Skeletal muscle satellite cell (primary cell): ENCODE results near the gene PIAS1.

ENCODE experiments used
- H3K27me3 ChIP-seq: 2 replicates; pipeline ENCODE4 v1.7.0; 2013; ENCODE audit warnings: low read length; ENCODE audit not compliant: control insufficient read depth, insufficient read depth
- H3K36me3 ChIP-seq: 2 replicates; pipeline ENCODE4 v1.7.0; 2013; ENCODE audit warnings: mild to moderate bottlenecking, control low read depth, low read length; ENCODE audit not compliant: insufficient read depth
- H3K4me1 ChIP-seq: 2 replicates; pipeline ENCODE4 v1.7.0; 2013; ENCODE audit warnings: low read length; ENCODE audit not compliant: control insufficient read depth, insufficient read depth
- H3K4me2 ChIP-seq: 2 replicates; pipeline ENCODE4 v1.7.0; 2013; ENCODE audit warnings: mild to moderate bottlenecking, low read length
- H3K4me3 ChIP-seq: 2 replicates; pipeline ENCODE4 v1.7.0; 2013; ENCODE audit warnings: low read length
- H3K9ac ChIP-seq: 2 replicates; pipeline ENCODE4 v1.7.0; 2013; ENCODE audit warnings: mild to moderate bottlenecking, low read depth, low read length, moderate library complexity
- H3K9me3 ChIP-seq: replicated peaks from 2 replicates; pipeline ENCODE4 v1.7.0; 2013; ENCODE audit warnings: mild to moderate bottlenecking, control low read depth, low read length

Gene PIAS1

GRCh38 chr15:68130851-68131250, 76.7 kb downstream of the PIAS1 start:
- Histone ChIP-seq H3K9me3 (no peaks in the 10 kb centered on the region), H3K4me2 (no peak overlapping the region), H3K36me3 (no peaks in the 10 kb centered on the region), H3K27me3 (no peaks in the 10 kb centered on the region), H3K4me1 (no peaks in the 10 kb centered on the region), H3K9ac (no peak overlapping the region), H3K4me3 (no peak overlapping the region)

GRCh38 chr15:68137096-68137495, 83.0 kb downstream of the PIAS1 start:
- Histone ChIP-seq H3K4me2 (no peak overlapping the region), H3K9ac (no peak overlapping the region), H3K27me3 (no peaks in the 10 kb centered on the region), H3K4me3 (no peak overlapping the region), H3K9me3 (no peaks in the 10 kb centered on the region), H3K36me3 (no peaks in the 10 kb centered on the region), H3K4me1 (peaks cover 11% of the 10 kb centered on the region)

DNA sequence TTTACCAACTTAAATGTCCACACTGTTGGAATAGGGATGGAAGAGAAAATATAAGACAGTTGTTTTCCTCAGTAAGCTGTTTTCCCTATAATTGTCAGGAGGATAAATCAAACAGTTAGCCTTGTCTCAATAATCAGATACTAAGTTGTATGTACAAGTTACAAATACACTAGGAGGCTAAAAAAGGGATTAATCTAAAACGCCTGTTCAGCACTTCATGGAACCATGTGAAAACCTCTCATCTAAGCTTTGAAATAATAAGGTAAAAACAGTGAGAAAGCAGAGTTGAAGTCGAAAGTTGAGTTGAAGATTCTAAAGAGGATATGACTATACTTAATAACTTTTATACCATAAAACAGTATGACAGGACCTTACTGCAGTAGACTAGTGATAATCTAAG, 89.0 kb downstream of the PIAS1 start:
- peaks cover 12% of the 10 kb centered on the region for H3K4me1 ChIP-seq
- no peak overlapping the region for H3K4me3 ChIP-seq
- H3K9ac ChIP-seq, result no peak overlapping the region
- H3K27me3 ChIP-seq, result no peaks in the 10 kb centered on the region
- H3K36me3 ChIP-seq, result peaks cover 13% of the 10 kb centered on the region
- no peak overlapping the region for H3K4me2 ChIP-seq
- H3K9me3 ChIP-seq, result no peaks in the 10 kb centered on the region

- no peak overlapping the region for H3K9ac ChIP-seq
- peaks cover 12% of the 10 kb centered on the region for H3K4me1 ChIP-seq
- H3K4me3 ChIP-seq, result no peak overlapping the region
- peaks cover 13% of the 10 kb centered on the region for H3K36me3 ChIP-seq
- H3K4me2 ChIP-seq, result no peak overlapping the region
- no peaks in the 10 kb centered on the region for H3K9me3 ChIP-seq
- no peaks in the 10 kb centered on the region for H3K27me3 ChIP-seq
These were observed 89.7 kb downstream of the PIAS1 start for GRCh38 chr15:68143785-68144184.

DNA sequence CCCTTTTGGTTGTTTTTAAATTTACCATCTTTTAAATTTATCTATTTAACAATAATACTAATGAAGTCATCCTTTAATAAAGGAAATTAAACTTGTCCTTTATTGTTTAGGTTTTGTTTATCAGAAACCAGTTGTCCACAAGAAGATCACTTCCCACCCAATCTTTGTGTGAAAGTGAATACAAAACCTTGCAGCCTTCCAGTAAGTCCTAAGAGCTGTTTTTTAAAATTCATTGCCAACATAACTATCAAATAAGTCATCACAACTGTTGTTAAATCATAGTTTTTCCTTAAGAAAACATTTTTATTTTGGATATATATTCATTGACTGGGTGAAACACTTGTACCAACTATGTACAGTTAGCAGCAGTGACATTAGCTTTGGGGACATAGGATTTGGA, 91.6 kb downstream of the PIAS1 start:
- H3K36me3 ChIP-seq, result peaks cover 13% of the 10 kb centered on the region
- no peak overlapping the region for H3K9ac ChIP-seq
- H3K4me2 ChIP-seq, result no peak overlapping the region
- H3K4me3 ChIP-seq, result no peak overlapping the region
- peaks cover 15% of the 10 kb centered on the region for H3K4me1 ChIP-seq
- H3K9me3 ChIP-seq, result no peaks in the 10 kb centered on the region
- H3K27me3 ChIP-seq, result no peaks in the 10 kb centered on the region

GRCh38 chr15:68148039-68148438, 93.9 kb downstream of the PIAS1 start:
- H3K4me3 ChIP-seq, result no peak overlapping the region
- no peaks in the 10 kb centered on the region for H3K9me3 ChIP-seq
- H3K9ac ChIP-seq, result no peak overlapping the region
- H3K4me2 ChIP-seq, result no peak overlapping the region
- peaks cover 15% of the 10 kb centered on the region for H3K4me1 ChIP-seq
- H3K36me3 ChIP-seq, result peaks cover 13% of the 10 kb centered on the region
- no peaks in the 10 kb centered on the region for H3K27me3 ChIP-seq

DNA sequence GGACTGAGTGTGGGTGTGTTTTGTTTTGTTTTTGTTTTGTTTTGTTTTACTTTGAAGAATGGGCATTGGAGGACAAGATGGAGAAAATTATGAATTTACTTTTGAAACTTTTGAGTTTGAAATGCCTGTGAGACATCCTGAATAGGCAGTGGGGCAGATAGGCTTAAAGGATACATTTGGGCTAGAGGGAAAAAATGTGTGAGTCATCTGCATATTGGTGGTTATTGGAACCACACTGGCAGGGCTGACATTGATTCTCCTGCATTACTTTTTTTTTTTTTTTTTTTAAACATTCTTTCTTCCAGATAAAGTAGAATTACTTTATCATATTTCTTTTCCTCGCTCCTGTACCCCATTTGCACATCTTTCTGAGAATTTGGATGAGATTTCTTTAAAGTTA, 94.9 kb downstream of the PIAS1 start:
- Histone ChIP-seq H3K9ac (no peak overlapping the region), H3K36me3 (peaks cover 17% of the 10 kb centered on the region), H3K4me1 (peaks cover 15% of the 10 kb centered on the region), H3K9me3 (no peaks in the 10 kb centered on the region), H3K4me2 (no peak overlapping the region), H3K4me3 (no peak overlapping the region), H3K27me3 (no peaks in the 10 kb centered on the region)

- Histone ChIP-seq H3K4me1 (peaks cover 15% of the 10 kb centered on the region), H3K27me3 (no peaks in the 10 kb centered on the region), H3K36me3 (peaks cover 17% of the 10 kb centered on the region), H3K9ac (no peak overlapping the region), H3K4me3 (no peak overlapping the region), H3K9me3 (no peaks in the 10 kb centered on the region), H3K4me2 (no peak overlapping the region)
These were observed 96.1 kb downstream of the PIAS1 start for GRCh38 chr15:68150187-68150586.

- Histone ChIP-seq H3K4me3 (no peak overlapping the region), H3K9ac (no peak overlapping the region), H3K27me3 (no peaks in the 10 kb centered on the region), H3K4me2 (no peak overlapping the region), H3K36me3 (peaks cover 19% of the 10 kb centered on the region), H3K4me1 (peaks cover 8% of the 10 kb centered on the region), H3K9me3 (no peaks in the 10 kb centered on the region)
These were observed 97.2 kb downstream of the PIAS1 start for GRCh38 chr15:68151277-68151676.

GRCh38 chr15:68152342-68152741, 98.2 kb downstream of the PIAS1 start:
- H3K9ac ChIP-seq, result no peak overlapping the region
- H3K36me3 ChIP-seq, result peaks cover 10% of the 10 kb centered on the region
- H3K27me3 ChIP-seq, result no peaks in the 10 kb centered on the region
- H3K4me1 ChIP-seq, result peaks cover 8% of the 10 kb centered on the region
- no peaks in the 10 kb centered on the region for H3K9me3 ChIP-seq
- no peak overlapping the region for H3K4me3 ChIP-seq
- no peak overlapping the region for H3K4me2 ChIP-seq

DNA sequence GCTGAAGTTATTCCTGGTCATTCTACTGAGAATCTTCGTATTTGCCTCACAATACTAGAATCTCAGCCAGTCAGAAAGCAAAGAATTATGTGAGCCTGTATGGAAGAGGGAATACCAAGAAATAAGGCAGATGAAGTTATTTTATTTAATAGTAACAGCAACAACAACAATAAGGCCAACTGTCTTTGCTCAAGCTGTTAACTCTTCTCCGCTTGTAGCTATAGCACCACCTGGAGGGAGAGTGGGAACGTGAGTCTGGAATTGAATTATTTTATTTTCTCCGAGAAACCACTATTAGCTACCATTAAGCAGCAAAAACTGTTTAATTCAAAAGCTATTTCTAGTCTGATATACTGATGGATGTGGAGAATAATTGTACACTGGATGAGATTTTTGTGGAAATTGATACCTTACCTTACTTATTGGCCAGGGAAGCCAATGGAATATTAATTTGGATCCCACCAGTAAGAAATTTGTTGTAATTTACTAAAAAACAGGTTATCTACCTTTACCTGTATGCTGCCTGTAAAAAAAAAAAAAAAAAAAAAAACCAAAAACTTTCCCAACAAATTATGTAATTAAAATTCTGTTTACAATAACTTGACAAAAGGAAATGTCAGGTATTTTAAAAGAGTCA, 100.9 kb downstream of the PIAS1 start:
- H3K36me3 ChIP-seq, result peaks cover 14% of the 10 kb centered on the region
- no peaks in the 10 kb centered on the region for H3K27me3 ChIP-seq
- no peaks in the 10 kb centered on the region for H3K9me3 ChIP-seq
- H3K4me2 ChIP-seq, result no peak overlapping the region
- H3K4me1 ChIP-seq, result no peaks in the 10 kb centered on the region
- no peak overlapping the region for H3K4me3 ChIP-seq
- H3K9ac ChIP-seq, result no peak overlapping the region

DNA sequence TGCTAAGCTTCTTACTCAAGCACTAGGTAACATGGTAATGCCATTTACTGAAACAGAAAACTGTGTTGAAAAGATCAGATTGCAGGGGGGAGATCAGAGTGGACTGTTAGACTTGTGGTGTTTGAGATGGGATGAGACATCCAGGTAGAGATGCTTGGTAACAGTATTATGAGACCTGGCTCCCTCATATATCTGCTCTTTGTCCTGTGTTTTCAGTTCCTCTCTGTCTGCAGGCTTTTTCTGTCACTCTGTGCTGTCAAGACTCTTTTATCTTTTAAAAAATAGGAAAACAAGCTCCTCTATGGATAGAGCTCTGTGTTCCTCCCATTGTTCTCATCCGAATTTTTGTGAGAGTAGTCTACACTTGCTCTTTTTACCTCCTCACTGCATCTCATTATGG, 103.0 kb downstream of the PIAS1 start:
- Histone ChIP-seq H3K27me3 (no peaks in the 10 kb centered on the region), H3K4me1 (no peaks in the 10 kb centered on the region), H3K4me2 (no peak overlapping the region), H3K36me3 (peaks cover 25% of the 10 kb centered on the region), H3K4me3 (no peak overlapping the region), H3K9me3 (no peaks in the 10 kb centered on the region), H3K9ac (no peak overlapping the region)
